HS-27A (cell line): ENCODE data around the gene CHTF18.
"Not testable (repeated sequence)": the region's sequence is repeated elsewhere in the genome, so short reads cannot be mapped to it uniquely, and the experiment has no call there.

Experiments used
- DNase-seq: peaks from one replicate; pipeline ENCODE4 v3.0.0-alpha.2; 2012; ENCODE audit warnings: low read depth, missing footprints

CHTF18 gene

DNA sequence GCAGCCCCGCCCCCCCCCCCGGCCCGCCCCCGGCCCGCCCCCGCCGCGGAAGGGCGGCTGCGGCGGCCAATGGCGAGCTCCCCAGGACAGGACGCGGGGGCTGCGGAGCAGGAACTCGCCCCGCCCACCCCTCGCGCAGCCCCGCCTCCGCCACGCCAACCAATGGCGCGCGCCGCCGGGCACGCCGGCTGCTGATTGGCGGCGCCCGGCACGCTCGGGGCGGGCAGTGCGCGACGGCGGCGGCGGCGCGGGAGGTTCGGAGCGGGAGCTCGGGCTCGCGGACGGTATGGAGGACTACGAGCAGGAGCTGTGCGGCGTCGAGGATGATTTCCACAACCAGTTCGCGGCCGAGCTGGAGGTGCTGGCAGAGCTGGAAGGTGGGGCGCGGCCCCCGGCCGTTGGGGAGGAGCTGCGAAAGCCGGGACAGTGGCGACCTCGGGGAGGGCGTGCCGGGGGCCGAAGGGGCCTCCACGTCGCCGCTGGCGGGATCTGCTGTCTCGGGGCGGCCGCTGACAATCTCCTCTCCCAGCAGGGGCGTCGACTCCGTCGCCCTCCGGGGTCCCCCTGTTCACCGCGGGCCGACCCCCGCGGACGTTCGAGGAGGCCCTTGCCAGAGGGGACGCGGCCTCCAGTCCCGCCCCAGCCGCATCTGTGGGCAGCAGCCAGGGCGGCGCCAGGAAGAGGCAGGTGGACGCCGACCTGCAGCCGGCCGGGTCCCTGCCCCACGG, at the start of gene CHTF18:
CHTF18 (plus strand) TSS at position 222 of the 728 bp plus-strand sequence; CDS start at position 287, 65 bp downstream.
- peak; percentile 29 for DNase-seq

DNA sequence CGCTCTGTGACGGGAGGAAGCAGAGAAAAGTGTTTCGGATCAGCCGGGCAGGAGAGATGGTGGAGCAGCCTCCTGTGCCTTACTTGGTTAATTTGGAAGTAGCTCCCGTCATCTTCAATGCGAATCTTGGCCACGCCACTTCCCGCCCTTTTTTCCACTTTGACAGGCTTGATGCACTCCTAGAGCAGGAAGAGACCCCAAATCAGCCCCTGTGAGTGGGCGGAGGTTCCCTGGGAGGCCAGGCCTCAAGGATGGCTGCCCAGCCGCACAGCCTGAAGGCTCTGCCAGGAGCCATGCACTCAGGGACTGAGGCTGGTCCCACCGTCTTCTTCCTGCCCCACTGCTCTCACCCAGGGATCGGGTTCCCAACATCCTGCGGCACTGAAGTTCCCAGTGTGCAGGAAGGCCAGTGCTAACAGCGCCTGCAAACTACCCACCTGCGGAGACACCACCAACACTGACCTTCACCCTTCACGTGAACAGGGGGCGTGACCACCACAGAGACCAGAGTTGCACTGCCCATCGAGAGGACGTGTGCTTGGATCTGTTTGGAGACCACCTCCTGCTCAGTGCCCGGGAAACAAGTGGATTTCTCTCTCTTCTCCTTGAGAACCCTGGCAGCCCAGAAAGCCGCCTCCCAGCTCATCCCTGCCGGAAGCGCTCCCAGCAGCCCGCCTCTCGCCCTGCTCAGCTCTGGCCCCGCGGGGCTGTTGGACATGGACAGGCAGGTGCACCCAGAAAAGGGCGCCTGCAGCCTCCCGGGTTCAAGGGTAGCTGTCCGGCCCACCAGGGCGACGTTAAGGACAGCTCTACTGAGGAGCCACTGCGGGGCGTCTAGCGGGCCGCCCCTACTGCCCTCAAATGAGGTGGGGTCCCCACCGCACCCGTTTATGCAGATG, 48.6 kb upstream of the CHTF18 start:
- no peak for DNase-seq

DNA sequence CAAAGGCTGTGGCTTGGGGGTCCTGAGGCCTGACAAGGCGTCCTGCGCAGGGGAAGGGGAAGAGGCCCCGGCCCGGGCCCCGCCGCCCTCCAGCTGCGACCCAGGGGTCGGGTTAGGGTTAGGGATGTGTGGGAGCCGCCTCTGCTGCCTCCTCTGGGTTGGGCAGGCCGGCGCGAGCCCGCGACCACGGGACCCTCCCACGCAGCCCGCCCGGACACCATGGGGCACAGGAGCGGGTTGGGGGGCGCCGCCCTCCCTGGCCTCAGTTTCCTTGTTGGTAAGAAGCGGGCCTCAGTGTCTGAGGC, 48.0 kb upstream of the CHTF18 start:
- no peak for DNase-seq

DNA sequence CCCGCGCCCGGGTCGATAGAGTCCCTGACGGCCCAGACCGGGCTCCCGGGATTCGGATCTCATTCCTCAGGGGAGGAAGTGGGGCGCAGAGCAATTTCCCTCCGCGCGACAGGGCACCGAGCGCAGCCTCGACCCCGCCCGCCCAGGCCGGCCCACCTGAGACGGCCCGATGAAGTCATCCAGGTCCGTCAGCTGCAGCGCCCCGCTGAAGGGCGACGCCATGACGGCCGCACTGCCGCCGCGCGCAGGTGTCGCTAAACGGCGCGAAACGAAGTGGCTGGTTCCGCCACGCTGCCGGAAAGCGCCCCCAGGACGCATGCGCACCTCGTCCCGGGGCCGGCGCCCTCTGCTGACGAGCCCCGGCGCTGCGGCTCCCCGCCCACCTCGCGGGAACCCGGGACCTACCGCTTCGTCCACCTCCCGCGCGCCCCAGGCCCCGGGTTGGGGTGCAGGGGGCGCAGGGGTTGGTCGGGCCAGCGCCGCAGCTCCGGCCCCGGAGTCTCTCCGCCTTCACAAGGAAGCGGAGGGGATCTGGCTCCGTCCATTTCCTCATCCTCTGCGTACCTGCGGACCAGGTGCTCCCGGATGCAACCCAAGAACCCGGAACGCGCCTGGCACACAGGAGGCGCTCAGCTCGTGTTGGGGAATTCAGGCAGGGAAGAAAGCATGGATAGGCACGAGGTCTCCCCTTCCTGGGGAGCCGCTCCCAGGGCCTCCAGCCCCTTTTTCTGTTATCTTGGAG, 47.5 kb upstream of the CHTF18 start, which contains the start of gene CIAO3:
CIAO3 (minus strand) TSS at position 234 of the 742 bp plus-strand sequence; CDS start at position 222, 12 bp downstream.
- peak; percentile 58 for DNase-seq

DNA sequence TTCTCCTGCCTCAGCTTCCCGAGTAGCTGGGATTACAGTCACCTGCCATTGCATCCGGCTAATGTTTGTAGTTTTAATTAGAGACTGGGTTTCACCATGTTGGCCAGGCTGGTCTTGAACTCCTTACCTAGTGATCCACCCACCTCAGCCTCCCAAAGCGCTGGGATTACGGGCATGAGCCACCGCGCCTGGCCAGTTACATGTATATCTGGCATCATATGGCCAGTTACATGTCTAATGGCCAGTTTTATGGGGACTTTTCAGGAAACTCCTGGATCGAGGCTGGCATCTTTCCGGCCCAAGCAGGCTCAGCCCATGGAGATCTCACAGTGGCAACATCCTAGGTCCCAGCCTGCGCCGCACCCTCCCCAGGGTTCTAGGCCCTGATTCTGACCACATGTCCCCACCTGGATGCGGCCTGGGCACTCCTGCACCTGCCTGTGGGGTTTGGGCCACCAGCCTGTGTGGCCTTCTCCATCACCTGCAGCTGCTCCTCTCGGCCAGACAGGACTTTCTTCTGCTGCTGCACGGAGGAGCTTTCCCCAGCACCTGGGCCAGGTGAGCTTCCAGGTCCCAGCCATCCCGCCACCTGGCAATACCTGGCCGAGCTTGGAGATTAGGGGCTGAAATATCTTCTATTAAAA, 46.3 kb upstream of the CHTF18 start:
- no peak for DNase-seq

DNA sequence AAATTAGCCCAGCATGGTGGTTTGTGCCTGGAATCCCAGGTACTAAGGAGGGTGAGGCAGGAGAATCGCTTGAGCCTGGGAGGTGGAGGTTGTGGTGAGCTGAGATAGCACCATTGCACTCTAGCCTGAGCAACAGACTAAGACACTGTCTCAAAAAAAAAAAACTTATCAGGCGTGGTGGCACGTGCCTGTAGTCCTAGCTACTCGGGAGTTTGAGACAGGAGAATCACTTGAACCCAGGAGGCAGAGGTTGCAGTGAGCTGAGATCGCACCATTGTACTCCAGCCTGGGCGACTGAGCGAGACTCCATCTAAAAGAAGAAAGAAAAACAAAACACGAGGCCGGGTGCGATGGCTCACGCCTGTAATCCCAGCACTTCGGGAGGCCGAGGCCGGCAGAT, 45.5 kb upstream of the CHTF18 start:
- DNase-seq: not testable (repeated sequence)

DNA sequence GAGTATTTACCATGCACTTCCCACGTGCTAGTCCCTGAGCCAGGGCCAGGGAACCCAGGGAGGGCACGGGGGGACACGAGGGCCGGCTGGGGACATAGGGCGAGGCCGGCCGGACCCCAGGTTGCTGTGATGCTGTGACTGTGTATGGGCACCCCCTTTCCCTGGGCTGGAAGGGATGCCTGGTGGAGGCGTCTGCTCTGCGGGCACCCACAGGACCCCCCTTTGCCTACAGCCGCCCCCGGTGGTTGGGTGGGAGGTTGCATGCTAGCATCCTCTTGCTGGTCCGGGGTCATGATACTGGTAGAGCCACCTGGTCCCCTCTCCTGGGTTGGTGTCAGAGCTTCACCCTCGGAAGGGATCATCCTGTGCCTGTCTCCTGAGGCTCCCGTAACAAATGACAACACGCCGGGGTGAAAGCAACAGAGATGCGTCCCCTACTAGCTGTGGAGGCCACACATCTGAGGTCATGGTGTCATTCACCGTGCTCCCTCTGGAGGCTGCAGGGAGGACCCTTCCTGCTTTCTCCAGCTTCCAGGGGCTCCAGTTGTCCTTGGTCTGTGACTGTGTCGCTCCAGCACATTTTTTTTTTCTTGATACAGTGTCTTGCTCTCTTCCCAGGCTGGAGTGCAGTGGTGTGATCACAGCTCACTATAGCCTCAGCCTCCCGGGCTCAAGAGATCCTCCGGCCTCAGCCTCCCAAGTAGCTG, 44.5 kb upstream of the CHTF18 start:
- DNase-seq: no peak

DNA sequence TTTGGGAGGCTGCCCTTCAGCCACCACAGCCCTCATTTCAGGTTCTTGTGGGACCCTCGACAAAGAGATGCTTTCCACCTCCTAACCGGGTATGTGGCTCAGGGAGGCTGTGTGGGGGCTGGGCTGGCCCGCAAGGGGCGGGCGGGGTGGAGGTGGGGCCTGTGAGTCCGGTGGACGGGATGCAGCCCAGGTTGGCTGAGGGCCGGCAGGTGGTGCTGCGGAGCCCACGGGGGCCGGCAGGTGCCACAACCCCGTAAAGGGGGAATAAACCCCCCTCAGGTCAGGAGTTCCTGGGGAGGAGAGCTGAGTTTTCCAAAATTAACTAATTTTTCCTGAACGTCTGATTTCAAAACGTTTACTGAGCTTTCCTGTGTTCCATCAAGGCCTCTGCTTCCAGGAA, 42.7 kb upstream of the CHTF18 start:
- DNase-seq: no peak

DNA sequence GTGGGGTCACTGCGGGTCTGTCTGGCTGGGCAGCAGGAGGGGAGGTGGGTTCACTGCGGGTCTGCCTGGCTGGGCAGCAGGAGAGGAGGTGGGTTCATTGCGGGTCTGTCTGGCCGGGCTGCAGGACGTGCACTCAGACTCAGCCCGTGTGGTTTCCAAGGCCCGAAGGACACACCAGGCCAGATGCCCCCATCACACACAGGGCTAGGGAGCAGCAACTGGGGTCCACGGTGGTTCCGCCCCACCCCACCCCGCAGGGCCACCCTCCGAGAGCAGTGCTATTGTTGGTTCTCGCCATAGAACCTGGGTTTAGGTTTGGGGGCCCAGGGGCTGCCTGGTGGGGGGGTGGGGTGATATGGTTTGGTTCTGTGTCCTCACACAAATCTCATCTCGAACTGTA, 41.8 kb upstream of the CHTF18 start:
- DNase-seq: no peak

DNA sequence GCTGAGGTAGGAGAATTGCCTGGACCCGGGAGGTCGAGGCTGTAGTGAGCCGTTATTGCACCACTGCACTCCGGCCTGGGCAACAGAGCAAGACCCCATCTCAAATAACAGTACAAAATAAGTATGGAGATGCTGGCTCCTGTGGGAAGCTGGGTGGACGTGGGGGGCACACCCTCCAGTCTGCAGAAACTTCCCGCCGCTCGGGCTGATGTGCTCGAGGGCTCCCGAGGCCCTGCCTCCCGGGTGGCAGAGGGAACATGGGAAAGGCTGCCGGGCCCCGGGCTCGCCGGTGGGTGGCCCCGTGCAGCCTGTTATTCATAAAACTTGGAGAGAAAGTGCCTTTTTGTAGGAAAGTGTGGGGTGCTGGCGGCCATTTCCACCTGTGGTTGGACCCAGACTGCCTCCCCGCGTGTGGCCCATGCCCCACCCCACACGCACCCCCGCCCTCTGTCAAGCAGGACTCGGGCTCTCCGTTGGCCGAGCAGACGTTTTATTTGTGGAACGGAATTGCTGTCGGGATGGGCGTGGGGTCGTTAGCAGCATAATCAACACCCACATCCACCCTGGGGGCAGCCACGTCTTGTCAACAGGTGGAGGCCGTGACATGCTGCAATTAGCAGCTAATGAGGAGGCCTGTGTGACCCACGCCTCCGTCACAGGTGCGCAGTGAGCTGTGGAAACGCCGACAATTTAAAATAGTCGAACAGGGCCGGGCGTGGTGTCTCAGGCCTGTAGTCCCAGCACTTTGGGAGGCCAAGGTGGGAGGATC, 40.3 kb upstream of the CHTF18 start:
- DNase-seq: no peak

DNA sequence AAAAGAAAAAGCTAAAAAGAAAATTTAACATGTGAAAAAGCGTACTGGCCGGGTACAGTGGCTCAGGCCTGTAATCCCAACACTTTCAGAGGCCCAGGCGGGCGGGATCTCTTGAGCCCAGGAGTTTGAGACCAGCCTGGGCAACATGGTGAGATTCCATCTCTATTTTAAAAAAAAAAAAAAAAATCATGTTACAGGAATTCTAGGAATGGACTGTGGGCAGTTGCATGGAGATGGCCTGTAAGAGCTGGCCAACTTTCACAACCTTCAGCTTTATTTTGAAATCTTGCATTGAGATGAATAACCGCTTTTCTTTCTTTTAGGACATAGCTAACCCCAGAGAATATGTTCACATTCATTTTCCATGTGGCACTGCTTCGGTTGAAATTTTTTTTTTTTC, 39.4 kb upstream of the CHTF18 start:
- DNase-seq: no peak

DNA sequence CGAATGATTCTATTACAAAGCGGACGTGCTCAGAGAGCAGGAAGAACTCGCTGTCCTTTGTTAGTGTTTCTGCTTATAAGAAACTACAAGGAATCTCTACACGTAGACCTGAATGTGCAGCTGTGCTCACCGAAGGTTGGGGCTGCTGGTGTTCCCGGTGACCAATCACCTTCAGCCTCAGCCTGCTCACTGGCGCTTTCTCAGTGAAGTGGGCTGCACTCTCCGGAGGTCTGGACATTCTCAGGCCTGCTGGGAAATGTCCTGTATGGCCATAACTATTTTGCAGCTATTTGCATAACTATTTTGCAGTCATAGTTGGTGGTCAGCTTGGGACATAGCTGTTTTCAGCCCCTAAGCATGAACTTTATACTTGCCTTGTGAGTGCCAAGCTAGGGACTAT, 37.9 kb upstream of the CHTF18 start:
- DNase-seq: no peak

DNA sequence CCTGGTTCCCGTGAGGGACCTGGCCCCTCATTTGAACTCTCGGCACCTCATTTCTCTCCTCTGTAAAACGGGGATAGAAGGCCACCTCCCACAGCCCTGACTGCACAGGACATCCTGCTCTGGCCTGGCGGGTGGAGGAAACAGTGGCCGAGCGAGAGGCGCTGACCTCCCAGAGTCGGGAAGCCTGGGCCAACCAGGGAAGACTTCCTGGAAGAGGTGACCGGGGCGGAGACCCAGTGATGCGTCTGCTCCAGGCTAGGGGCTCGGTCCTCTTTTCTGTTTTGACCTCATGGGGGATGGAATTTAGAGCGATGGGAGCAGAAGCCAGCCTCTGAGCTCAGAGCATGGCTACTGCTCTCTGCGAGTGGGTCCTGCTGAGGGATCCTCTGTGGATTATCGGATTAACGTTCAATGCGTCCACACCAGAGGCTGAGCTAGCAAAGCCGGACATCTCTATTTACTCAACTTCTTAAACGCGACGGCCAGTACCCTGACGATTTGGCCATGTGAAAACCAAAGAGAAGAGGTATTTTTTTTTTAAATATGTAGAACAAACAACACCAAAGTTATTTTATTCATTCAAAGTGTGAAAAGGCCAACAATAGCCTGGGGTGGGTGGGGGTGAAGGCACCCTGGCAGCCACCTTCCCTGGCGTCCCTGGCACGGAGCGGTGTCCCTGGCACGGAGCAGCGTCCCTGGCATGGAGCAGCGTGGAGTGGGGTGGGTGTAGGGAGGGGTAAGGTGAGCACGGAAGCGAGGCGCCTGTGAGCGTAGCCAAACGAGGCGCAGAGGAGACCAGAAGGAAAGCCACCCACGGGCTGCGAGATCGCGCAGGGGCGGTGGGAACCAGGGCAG, 37.0 kb upstream of the CHTF18 start:
- no peak for DNase-seq

DNA sequence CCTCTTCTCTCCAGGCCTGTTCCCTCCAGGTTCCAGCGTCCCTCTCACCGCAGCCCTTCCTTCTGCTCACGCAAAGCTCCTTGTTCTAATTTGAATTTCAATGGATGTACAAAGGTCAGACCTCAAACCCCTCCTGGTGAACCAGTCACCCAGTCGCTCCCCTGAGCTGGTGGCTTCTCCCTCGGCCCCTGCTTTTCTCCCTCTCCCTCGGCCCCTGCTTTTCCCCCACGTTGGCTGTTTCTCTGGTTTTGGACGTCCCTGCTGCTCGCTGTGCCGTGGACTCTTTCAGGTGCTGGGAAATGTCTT, 36.5 kb upstream of the CHTF18 start:
- no peak for DNase-seq

DNA sequence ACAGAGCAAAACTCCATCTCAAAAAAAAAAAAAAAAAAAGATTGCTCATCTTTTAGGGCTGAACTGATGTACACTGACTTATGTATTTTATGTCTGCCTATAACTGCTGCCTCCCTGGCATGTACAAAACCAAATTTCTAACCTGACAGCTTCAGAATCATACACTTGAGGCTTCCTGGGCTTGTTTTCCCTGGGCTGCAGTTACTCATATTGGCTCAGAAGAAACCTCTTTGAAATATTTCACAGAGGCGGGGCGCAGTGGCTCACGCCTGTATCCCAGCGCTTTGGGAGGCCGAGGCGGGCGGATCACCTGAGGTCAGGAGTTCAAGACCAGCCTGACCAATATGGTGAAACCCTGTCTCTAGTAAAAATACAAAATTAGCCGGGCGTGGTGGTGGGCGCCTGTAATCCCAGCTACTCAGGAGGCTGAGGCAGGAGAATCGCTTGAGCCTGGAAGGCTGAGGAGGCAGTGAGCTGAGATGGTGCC, 34.3 kb upstream of the CHTF18 start:
- DNase-seq: not testable (repeated sequence)

DNA sequence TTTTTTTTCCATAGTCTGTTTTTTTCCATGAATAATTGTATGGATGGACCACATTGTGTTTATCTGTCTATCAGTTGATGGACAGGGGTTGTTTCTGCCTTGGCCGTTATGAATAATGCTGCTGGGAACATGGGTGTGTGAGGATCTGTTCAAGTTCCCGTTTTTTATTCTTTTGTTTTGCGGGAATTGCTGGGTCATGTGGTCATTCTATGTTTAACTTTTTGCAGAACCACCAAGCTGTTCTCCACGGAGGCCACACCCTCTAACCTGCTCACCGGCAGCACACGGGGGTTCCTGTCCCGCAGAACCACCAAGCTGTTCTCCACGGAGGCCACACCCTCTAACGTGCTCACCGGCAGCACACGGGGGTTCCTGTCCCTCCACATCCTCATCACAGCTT, 33.8 kb upstream of the CHTF18 start:
- DNase-seq: no peak

DNA sequence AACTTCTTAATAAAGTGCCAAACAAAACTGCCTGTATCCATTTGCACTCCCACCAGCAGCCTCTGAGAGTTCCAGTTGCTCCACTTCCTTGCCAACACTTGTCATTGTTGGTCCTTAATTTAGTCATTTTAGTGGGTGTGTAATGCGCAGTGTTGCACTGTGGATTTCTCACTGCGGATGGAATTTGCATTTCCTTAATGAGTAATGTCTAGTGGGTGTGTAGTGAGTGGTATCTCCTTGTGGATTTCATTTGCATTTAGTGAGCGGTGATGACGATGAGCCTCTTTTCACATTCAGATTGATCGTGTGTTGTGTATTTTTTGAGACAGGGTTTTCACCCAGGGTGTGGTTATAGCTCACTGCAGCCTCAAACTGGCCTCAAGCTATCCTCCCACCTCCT, 32.0 kb upstream of the CHTF18 start:
- DNase-seq: no peak

DNA sequence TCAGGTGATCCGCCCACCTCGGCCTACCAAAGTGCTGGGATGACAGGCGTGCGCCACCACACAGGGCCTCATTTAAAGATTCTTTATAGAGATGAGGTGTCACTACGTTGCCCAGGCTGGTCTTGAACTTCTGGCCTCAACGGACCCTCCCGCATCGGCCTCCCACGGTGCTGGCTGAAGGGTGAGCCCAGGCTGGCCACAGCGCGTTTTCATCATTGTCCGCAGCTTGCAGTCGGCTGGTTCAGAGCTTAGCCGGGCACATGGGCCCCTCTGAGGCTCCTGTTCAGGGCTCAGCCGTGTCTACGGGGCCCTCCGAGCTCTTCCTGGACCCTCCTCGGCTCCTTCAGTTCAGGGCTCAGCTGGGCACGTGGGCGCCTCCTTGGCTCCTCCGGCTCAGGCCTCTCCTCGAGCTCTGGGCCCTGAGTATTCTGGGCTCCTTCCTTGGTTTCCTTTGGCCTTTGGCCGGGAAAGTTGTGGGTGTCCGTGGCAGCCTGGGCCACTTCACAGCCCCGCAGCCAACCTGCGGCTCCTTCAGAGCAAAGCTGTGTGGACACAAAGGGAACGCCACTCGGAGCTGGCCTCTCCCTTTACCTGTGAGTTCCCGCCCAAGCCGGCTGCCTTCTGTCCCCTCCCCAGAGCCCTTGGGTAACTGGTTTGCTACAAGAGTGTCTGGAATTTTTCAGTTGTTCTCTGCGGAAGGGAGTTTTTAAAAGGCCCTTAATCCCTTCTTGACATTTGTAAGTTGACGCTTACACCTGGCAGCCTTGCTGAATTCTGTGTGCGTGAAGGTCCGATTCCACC, 29.1 kb upstream of the CHTF18 start:
- DNase-seq: no peak

DNA sequence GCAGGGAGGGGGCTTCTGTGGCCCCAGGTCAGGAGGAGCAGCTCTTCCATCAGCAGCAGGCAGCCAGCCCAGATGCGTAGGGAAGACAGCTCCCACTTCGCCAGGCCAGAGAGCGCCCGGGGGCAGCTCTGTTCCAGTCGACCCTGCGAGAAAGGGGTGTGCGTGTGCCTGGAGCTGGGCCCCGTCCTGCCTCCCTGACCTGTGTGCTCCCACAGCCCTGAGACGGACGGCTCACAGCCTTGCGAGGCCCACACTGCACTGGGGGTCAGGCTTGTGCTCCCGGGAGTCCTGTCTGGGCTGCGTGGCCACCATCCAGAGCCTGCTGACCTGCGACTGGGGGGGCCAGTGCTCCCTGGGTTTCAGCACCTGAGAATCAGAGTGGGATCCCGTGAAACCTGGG, 28.4 kb upstream of the CHTF18 start:
- no peak for DNase-seq
